Erythroblast (primary cell): ENCODE data around the gene DCDC2C.

Source experiments
- GATA1 ChIP-seq: IDR thresholded peaks from 2 replicates; pipeline ENCODE4 v1.6.1; 2011; ENCODE audit warnings: low read depth, mild to moderate bottlenecking, control low read depth, low read length, moderate library complexity
- POLR2A ChIP-seq: IDR thresholded peaks from 2 replicates; pipeline ENCODE4 v1.6.1; 2011; ENCODE audit warnings: mild to moderate bottlenecking, low read length

GRCh38 chr2:3703236-3703756, at the start of gene DCDC2C:
- TF ChIP-seq POLR2A (no peak), GATA1 (no peak)
